Measurements from ENCODE around the gene EFCAB6.

EFCAB6 gene

DNA sequence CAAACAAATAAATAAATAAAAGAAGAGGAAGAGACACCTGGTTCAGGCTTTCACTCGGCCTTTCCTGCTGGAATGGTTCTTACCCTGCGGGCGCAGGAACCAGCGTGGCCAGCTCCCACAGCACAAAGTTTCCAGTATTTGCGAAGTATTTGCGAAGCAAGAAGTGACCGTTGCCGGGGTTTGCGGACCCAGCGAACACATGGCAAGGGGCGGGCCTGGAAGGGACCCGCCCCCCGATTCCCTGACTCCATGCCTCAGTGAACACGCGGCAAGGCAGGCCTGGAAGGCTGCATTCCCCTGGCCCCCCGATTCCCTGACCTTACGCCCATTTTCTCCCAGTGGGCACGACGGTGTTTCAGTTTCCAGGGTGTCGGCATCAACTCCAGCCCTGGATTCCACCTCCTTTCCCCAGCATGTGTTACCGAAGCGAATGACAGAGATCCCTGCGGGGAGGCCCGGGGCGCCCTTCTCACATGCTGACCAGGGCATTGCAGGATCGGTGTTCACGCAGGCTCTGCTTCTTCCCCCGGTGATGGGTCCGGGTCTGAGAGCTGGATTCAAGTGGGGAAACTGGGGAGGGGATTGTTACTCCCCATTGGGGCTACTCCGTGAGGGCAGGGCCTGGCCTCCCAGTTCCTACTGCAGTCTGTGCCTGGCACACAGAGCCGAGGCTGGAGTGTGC lies 297.5 kb downstream of the EFCAB6 start:
- H3K9me3 ChIP-seq (ENCODE audit: low read length): no peaks in the 10 kb centered on the region
- H3K4me3 ChIP-seq (ENCODE audit: low read depth, low read length, poor library complexity, severe bottlenecking): no peak overlapping the region
- no peak overlapping the region for H3K27ac ChIP-seq (ENCODE audit: low read depth, low read length, poor library complexity, severe bottlenecking)
- no peaks in the 10 kb centered on the region for H3F3A ChIP-seq (ENCODE audit: insufficient read depth, low read length)
- no peak overlapping the region for H3K4me2 ChIP-seq (ENCODE audit: low read length)
- no peaks in the 10 kb centered on the region for H3K9me2 ChIP-seq (ENCODE audit: low read depth, low read length)
- H2AFZ ChIP-seq (ENCODE audit: low read length): no peak overlapping the region
- TF ChIP-seq EZH2 (IDR thresholded peaks at IDR 0.05; ENCODE audit: borderline replicate concordance, low read length): no peak
- no peaks in the 10 kb centered on the region for H3K79me2 ChIP-seq (ENCODE audit: insufficient read depth, low read length)
- H3K27me3 ChIP-seq (ENCODE audit: insufficient read depth, low read length): no peaks in the 10 kb centered on the region
- H3K36me3 ChIP-seq (ENCODE audit: insufficient read depth, low read length): no peaks in the 10 kb centered on the region
- no peak overlapping the region for H3K9ac ChIP-seq (ENCODE audit: low read length)
- no peaks in the 10 kb centered on the region for H4K20me1 ChIP-seq (ENCODE audit: insufficient read depth, low read length)
- H3K4me1 ChIP-seq (ENCODE audit: insufficient read depth, low read length, severe bottlenecking): no peaks in the 10 kb centered on the region

DNA sequence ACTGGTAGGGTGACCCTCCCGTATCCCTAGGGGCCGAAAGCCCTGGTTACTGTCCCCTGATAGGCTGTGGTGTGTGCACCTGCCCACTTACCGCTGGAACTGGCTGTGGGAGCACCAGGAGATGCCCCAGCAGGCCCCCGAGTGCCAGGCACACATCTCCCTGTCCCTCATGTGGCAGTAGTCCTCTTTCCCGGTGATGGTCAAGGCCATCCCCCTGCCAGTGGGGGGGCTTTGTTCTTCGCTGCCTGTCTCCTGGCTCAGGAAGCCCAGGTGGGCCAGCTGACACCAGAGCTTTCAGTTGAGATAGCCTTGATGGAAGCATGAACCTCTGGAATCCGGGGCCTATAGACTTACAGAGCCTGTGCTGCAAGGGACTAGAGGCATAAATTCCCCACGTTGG lies 299.8 kb downstream of the EFCAB6 start:
- Histone ChIP-seq H3K27ac (ENCODE audit: low read depth, low read length, poor library complexity, severe bottlenecking) (no peak overlapping the region), H4K20me1 (ENCODE audit: insufficient read depth, low read length) (no peaks in the 10 kb centered on the region), H3K9me2 (ENCODE audit: low read depth, low read length) (no peaks in the 10 kb centered on the region), H3F3A (ENCODE audit: insufficient read depth, low read length) (no peaks in the 10 kb centered on the region), H3K36me3 (ENCODE audit: insufficient read depth, low read length) (no peaks in the 10 kb centered on the region), H3K4me1 (ENCODE audit: insufficient read depth, low read length, severe bottlenecking) (no peaks in the 10 kb centered on the region), H3K9ac (ENCODE audit: low read length) (no peak overlapping the region), H3K4me2 (ENCODE audit: low read length) (no peak overlapping the region), H3K4me3 (ENCODE audit: low read depth, low read length, poor library complexity, severe bottlenecking) (no peak overlapping the region), H3K9me3 (ENCODE audit: low read length) (no peaks in the 10 kb centered on the region), H3K27me3 (ENCODE audit: insufficient read depth, low read length) (no peaks in the 10 kb centered on the region), H2AFZ (ENCODE audit: low read length) (no peak overlapping the region), H3K79me2 (ENCODE audit: insufficient read depth, low read length) (no peaks in the 10 kb centered on the region)
- TF ChIP-seq, protein P1, sequence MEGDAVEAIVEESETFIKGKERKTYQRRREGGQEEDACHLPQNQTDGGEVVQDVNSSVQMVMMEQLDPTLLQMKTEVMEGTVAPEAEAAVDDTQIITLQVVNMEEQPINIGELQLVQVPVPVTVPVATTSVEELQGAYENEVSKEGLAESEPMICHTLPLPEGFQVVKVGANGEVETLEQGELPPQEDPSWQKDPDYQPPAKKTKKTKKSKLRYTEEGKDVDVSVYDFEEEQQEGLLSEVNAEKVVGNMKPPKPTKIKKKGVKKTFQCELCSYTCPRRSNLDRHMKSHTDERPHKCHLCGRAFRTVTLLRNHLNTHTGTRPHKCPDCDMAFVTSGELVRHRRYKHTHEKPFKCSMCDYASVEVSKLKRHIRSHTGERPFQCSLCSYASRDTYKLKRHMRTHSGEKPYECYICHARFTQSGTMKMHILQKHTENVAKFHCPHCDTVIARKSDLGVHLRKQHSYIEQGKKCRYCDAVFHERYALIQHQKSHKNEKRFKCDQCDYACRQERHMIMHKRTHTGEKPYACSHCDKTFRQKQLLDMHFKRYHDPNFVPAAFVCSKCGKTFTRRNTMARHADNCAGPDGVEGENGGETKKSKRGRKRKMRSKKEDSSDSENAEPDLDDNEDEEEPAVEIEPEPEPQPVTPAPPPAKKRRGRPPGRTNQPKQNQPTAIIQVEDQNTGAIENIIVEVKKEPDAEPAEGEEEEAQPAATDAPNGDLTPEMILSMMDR (IDR thresholded peaks at IDR 0.05; ENCODE audit: low read length): no peak
- no peak for TF ChIP-seq EZH2 (IDR thresholded peaks at IDR 0.05; ENCODE audit: borderline replicate concordance, low read length)

DNA sequence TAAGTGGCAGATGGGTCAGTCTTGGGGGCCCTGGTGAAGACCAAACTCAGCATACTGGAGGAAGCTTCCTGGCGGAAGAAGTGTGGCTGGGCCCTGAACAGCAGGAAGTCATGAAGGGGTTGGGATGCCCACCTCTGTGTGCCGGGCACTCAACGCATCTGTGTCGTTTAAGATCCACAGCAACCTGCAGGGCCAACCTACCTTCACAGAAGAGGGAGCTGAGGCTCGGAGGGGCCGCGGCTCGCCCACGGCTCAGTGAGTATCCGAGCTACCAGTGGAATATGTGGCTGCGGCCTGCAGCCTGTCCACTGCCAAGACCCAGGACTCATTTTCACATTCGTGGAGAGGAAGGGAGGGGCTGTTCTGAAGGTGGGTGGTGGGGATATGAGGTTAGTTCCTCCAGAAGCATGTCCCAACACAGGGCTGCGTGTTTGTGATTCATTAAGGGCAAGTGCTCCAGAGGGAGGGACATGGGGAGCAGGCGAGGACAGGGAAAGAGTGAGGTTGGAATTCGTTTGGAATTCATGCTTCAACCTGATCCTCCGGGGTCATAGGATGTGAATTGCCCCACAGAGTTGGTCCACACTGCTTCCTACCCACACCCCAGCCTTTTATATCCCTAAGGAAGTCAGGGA lies 300.7 kb downstream of the EFCAB6 start:
- Histone ChIP-seq H3K36me3 (ENCODE audit: insufficient read depth, low read length) (no peaks in the 10 kb centered on the region), H3K27me3 (ENCODE audit: insufficient read depth, low read length) (no peaks in the 10 kb centered on the region), H3K4me2 (ENCODE audit: low read length) (no peak overlapping the region), H3K27ac (ENCODE audit: low read depth, low read length, poor library complexity, severe bottlenecking) (no peak overlapping the region), H4K20me1 (ENCODE audit: insufficient read depth, low read length) (no peaks in the 10 kb centered on the region), H3K9me2 (ENCODE audit: low read depth, low read length) (no peaks in the 10 kb centered on the region), H3K79me2 (ENCODE audit: insufficient read depth, low read length) (no peaks in the 10 kb centered on the region), H3K4me1 (ENCODE audit: insufficient read depth, low read length, severe bottlenecking) (no peaks in the 10 kb centered on the region), H3K9me3 (ENCODE audit: low read length) (no peaks in the 10 kb centered on the region), H3K4me3 (ENCODE audit: low read depth, low read length, poor library complexity, severe bottlenecking) (no peak overlapping the region), H3F3A (ENCODE audit: insufficient read depth, low read length) (no peaks in the 10 kb centered on the region), H2AFZ (ENCODE audit: low read length) (no peak overlapping the region), H3K9ac (ENCODE audit: low read length) (no peak overlapping the region)
- TF ChIP-seq, protein P1 (IDR thresholded peaks at IDR 0.05; ENCODE audit: low read length): no peak
- TF ChIP-seq EZH2 (IDR thresholded peaks at IDR 0.05; ENCODE audit: borderline replicate concordance, low read length): no peak
